Thymus (tissue), 11 donors: ENCODE measurements around the gene TMED3. TPM values are rescaled to one million over a fixed set of nuclear protein-coding genes. Genes with fewer than 3 reads are reported as not detected.
"Not testable (repeated sequence)": the region's sequence is repeated elsewhere in the genome, so short reads cannot be mapped to it uniquely, and the experiment has no call there.

ENCODE experiments used
- DNase-seq, 9 donors: peaks; one replicate each; pipeline ENCODE4 v3.0.0-alpha.2; 2013; ENCODE audit warnings: low spot score in 9 of 9, low read depth in 6 of 9, missing footprints in 1 of 9
- H3K27ac ChIP-seq, 2 donors: one replicate each; pipeline ENCODE4 v1.5.1; 2013; ENCODE audit warnings: control low read depth in 1 of 2, low read depth in 1 of 2, low read length in 1 of 2, mild to moderate bottlenecking in 1 of 2, moderate library complexity in 1 of 2
- H3K27me3 ChIP-seq, 2 donors: one replicate each; pipeline ENCODE4 v1.5.1; 2013; ENCODE audit warnings: low read length in 1 of 2; ENCODE audit not compliant: control insufficient read depth in 2 of 2, insufficient read depth in 1 of 2
- H3K36me3 ChIP-seq, 2 donors: one replicate each; pipeline ENCODE4 v1.5.1; 2013; ENCODE audit warnings: low read length in 1 of 2, mild to moderate bottlenecking in 1 of 2, moderate library complexity in 1 of 2; ENCODE audit not compliant: control insufficient read depth in 2 of 2, insufficient read depth in 2 of 2
- H3K4me1 ChIP-seq, 2 donors: one replicate each; pipeline ENCODE4 v1.5.1; 2013; ENCODE audit warnings: low read length in 2 of 2; ENCODE audit not compliant: control insufficient read depth in 2 of 2, insufficient read depth in 2 of 2
- H3K4me3 ChIP-seq, 2 donors: one replicate each; pipeline ENCODE4 v1.5.1; 2013; ENCODE audit warnings: low read length in 2 of 2, control low read depth in 1 of 2, mild to moderate bottlenecking in 1 of 2
- H3K9me3 ChIP-seq, 2 donors: one replicate each; pipeline ENCODE4 v1.5.1; 2013; ENCODE audit warnings: low read length in 1 of 2, mild to moderate bottlenecking in 1 of 2; ENCODE audit not compliant: control insufficient read depth in 2 of 2, insufficient read depth in 1 of 2
- WGBS: extraction: QIAGEN DNeasy Blood & Tissue Kit; methylation state at CpG from one replicate; pipeline ENCODE4 v1.1.7; 2013; 5-methylcytosine and 5-hydroxymethylcytosine counted together
- polyA plus RNA-seq: library from polyadenylated mRNA; stranded (reverse); fragments of 200-250 nt; gene quantifications from one replicate; pipeline ENCODE4 v1.2.3, GENCODE V29; 2013
- total RNA-seq: library from RNA; stranded (reverse); fragments of 120-200 nt; gene quantifications from one replicate; pipeline ENCODE4 v1.2.4, GENCODE V29; 2013
- donor health status: healthy.

Gene TMED3
- total and polyA plus RNA-seq, 2 donors, result 45.3 to 59.0 TPM

DNA sequence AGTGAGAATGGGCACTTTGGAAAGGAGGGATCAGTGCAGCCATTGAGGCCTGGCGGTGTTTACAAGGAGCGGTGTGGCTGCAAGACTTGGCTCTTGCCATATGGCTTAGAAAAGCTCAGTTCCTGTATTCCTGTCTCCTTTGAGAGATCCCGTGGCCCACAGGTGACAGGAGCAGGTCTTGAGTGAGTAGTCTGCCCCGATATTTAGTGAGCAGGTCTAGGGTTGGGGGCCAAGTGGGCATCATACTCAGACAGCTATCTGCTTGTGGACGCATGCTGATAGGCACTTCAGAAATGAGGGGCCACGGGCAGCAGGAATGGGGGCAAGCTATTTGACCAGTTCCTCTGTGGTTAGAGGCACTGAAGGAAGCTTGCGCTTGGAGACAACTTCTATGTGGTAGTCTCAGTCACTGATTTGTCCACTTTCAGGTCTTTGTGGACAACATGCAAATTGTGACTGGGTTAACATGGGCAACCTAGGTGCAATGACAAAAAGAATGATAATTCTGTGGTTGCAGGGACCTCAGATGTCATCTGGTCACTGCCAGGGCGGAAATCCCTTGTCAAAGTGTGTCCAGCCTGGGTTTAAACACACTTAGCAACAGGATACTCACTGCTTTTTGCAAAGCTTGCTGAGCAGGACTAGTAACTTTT, 1.1 kb downstream of the TMED3 start:
- no peak overlapping the region for H3K27ac ChIP-seq
- H3K27me3 ChIP-seq, result peaks cover 3 to 22% of the 10 kb centered on the region in 2 donors
- H3K36me3 ChIP-seq, result peaks cover 26 to 32% of the 10 kb centered on the region in 2 donors
- DNase-seq, result peak in 2 of 9 donors; percentile 1 to 19
- peaks cover 7 to 17% of the 10 kb centered on the region in 2 donors for H3K4me1 ChIP-seq
- peak overlapping the region; percentile 75 to 78 for H3K4me3 ChIP-seq
- 70% methylated on average over 8 of the region's 8 CpGs for WGBS
- no peaks in the 10 kb centered on the region for H3K9me3 ChIP-seq

DNA sequence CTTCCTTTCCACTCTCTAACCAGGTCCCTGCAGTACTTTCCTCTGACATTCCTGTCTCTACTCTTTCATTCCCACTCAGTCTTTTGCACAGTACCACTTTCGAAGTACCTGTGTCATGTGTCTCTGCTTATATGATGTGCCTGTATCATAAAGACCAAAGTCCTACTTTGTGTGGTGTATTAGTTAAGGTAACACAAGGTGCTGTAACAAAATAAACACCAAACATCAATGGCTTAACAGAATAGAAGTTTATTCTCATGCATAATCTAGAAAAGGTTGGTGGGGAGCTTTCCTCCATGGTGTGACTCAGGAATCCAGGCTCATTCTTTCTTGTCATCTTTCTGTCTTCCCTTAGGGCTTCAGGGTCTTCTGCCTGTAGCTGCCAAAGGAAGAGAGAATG, 3.3 kb downstream of the TMED3 start:
- 96% methylated on average over 1 of the region's 1 CpG for WGBS

DNA sequence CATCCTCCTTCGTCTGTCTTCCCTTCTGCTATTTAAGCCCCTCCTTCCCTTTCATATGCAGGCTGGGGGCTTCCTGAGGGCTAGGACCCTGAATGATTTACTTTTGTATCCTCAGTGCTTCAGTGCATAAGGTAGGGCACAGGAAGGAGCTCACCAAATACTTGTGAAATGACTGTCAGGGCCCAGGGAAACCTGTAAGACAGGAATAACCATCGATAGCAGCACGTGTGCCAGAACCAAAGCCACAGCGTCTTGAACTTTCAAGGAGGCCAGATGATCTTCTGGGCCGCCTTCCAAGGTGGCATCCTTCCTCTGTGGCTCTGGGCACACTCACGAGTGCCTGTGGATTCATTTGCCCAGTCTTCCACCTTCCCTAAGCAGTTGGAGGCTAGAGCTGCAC, 3.9 kb downstream of the TMED3 start:
- peaks cover 7 to 17% of the 10 kb centered on the region in 2 donors for H3K4me1 ChIP-seq
- DNase-seq, result no peak
- no peak overlapping the region for H3K4me3 ChIP-seq
- no peaks in the 10 kb centered on the region for H3K9me3 ChIP-seq
- H3K36me3 ChIP-seq, result peaks cover 42 to 57% of the 10 kb centered on the region in 2 donors
- H3K27ac ChIP-seq, result no peak overlapping the region
- H3K27me3 ChIP-seq, result peaks cover 0 to 10% of the 10 kb centered on the region in 2 donors
- 97% methylated on average over 6 of the region's 6 CpGs for WGBS

More for the DNA sequence above, 3.3 kb downstream of the TMED3 start:
- Histone ChIP-seq H3K27ac (no peak overlapping the region), H3K36me3 (peaks cover 40 to 51% of the 10 kb centered on the region in 2 donors), H3K9me3 (no peaks in the 10 kb centered on the region), H3K4me1 (peaks cover 7 to 17% of the 10 kb centered on the region in 2 donors), H3K27me3 (peaks cover 3 to 16% of the 10 kb centered on the region in 2 donors), H3K4me3 (no peak overlapping the region)
- no peak for DNase-seq

- DNase-seq, result no peak
- Histone ChIP-seq H3K27ac (no peak overlapping the region), H3K9me3 (no peaks in the 10 kb centered on the region), H3K4me1 (peaks cover 7 to 12% of the 10 kb centered on the region in 2 donors), H3K27me3 (peaks cover 0 to 3% of the 10 kb centered on the region in 2 donors), H3K36me3 (peaks cover 44 to 57% of the 10 kb centered on the region in 2 donors), H3K4me3 (no peak overlapping the region)
- 88% methylated on average over 10 of the region's 10 CpGs for WGBS
Measured at GRCh38 chr15:79315623-79316328, 4.9 kb downstream of the TMED3 start.

- Histone ChIP-seq H3K27me3 (no peaks in the 10 kb centered on the region), H3K27ac (no peak overlapping the region), H3K36me3 (peaks cover 46 to 59% of the 10 kb centered on the region in 2 donors), H3K4me3 (no peak overlapping the region), H3K4me1 (peaks cover 4 to 5% of the 10 kb centered on the region in 2 donors), H3K9me3 (no peaks in the 10 kb centered on the region)
- 93% methylated on average over 9 of the region's 9 CpGs for WGBS
- DNase-seq, result no peak
Measured at GRCh38 chr15:79316864-79317263, 6.0 kb downstream of the TMED3 start.

GRCh38 chr15:79319973-79320372, 9.1 kb downstream of the TMED3 start:
- not testable (repeated sequence) for H3K27me3 ChIP-seq, DNase-seq, H3K27ac ChIP-seq, H3K4me1 ChIP-seq, H3K9me3 ChIP-seq, H3K4me3 ChIP-seq
- WGBS, result 99% methylated on average over 9 of the region's 9 CpGs
- H3K36me3 ChIP-seq, result peaks cover 39 to 52% of the 10 kb centered on the region in 2 donors

DNA sequence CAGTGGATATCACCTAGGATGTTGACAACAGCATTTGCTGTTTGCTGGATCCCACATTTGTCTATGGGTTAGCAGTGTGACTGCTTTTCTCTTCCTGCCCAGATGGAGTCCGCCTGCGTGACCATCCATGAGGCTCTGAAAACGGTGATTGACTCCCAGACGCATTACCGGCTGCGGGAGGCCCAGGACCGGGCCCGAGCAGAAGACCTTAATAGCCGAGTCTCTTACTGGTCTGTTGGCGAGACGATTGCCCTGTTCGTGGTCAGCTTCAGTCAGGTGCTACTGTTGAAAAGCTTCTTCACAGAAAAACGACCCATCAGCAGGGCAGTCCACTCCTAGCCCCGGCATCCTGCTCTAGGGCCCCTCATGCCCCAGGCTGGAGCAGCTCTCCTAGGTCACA, 11.0 kb downstream of the TMED3 start:
- H3K36me3 ChIP-seq, result peaks cover 26 to 37% of the 10 kb centered on the region in 2 donors
- H3K4me1 ChIP-seq, result no peaks in the 10 kb centered on the region
- no peak overlapping the region for H3K27ac ChIP-seq
- 96% methylated on average over 14 of the region's 14 CpGs for WGBS
- H3K27me3 ChIP-seq, result no peaks in the 10 kb centered on the region
- no peaks in the 10 kb centered on the region for H3K9me3 ChIP-seq
- DNase-seq, result no peak
- H3K4me3 ChIP-seq, result no peak overlapping the region

DNA sequence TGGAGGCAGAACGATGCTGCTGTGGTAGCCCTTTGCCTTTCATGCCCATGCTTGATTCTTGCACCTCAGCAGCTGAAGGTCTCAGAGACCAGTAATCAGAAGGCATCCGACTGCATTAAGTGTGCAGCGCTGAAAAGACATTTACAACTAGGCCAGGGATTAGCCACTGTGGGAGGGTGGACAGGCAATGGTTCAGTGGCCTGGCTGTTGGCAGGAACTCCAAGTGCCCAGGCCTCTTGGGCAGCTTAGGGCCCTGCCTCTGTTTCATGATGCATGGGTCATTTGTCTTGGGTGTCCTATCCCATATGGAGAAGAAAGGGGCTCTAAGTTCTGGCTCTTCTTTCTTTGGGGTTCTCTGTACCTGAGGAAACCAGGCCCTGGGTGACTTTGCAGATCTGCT, 11.4 kb downstream of the TMED3 start:
- WGBS, result 98% methylated on average over 3 of the region's 3 CpGs
- Histone ChIP-seq H3K9me3 (no peaks in the 10 kb centered on the region), H3K36me3 (peaks cover 24 to 37% of the 10 kb centered on the region in 2 donors), H3K4me3 (no peak overlapping the region), H3K27ac (no peak overlapping the region), H3K27me3 (no peaks in the 10 kb centered on the region), H3K4me1 (no peaks in the 10 kb centered on the region)
- no peak for DNase-seq

DNA sequence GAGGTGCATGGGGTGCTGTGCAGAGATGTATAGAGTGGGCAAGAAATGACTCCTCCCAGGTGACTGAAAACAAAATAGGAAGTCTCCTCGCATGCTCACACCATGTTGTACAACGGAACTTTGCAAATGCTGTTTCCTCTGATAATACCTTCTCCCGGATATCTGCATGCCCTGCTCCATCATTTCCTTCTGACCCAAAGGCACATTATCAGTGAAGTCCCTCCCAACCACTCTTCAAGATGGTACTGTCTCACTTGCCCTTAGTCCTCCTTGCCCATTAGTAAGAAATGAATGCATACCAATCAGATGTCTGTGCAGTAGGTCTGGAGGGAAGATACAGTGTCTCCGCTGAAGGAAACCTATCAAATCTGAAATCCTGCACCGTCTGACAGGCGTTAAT, 12.0 kb downstream of the TMED3 start:
- 85% methylated on average over 6 of the region's 6 CpGs for WGBS
- Histone ChIP-seq H3K4me3 (no peak overlapping the region), H3K27me3 (no peaks in the 10 kb centered on the region), H3K9me3 (no peaks in the 10 kb centered on the region), H3K36me3 (peaks cover 23 to 30% of the 10 kb centered on the region in 2 donors), H3K4me1 (no peaks in the 10 kb centered on the region), H3K27ac (no peak overlapping the region)
- DNase-seq, result no peak
